Neutrophil (primary cell): Measurements from ENCODE around the gene ITPR1.

Experiments used
- H3K27ac ChIP-seq: fragments of 200-600 bp; sonication (generic); 2 replicates; pipeline ENCODE4 v1.5.1; 2016; ENCODE audit warnings: mild to moderate bottlenecking, moderate library complexity
- H3K27me3 ChIP-seq: fragments of 200-600 bp; sonication (generic); 2 replicates; pipeline ENCODE4 v1.6.0; 2016; ENCODE audit warnings: mild to moderate bottlenecking
- H3K36me3 ChIP-seq: fragments of 200-600 bp; sonication (generic); 2 replicates; pipeline ENCODE4 v1.5.1; 2017
- H3K4me1 ChIP-seq, 2 experiments: fragments of 200-600 bp in 1 of 2; sonication (generic) in 1 of 2; 1 replicate in 1 of 2; 2 replicates in 1 of 2; pipeline versions ENCODE4 v1.5.1 to v1.6.1; 2013 to 2016; ENCODE audit warnings: low read depth in 1 of 2, low read length in 1 of 2, mild to moderate bottlenecking in 1 of 2, moderate library complexity in 1 of 2; ENCODE audit not compliant: control insufficient read depth in 1 of 2, insufficient read depth in 1 of 2
- H3K4me3 ChIP-seq, 2 experiments: fragments of 200-600 bp in 1 of 2; sonication (generic) in 1 of 2; 1 replicate in 1 of 2; 2 replicates in 1 of 2; pipeline ENCODE4 v1.5.1; 2013 to 2016; ENCODE audit warnings: low read depth in 1 of 2, low read length in 1 of 2, mild to moderate bottlenecking in 1 of 2, moderate library complexity in 1 of 2
- H3K9me3 ChIP-seq: fragments of 200-600 bp; sonication (generic); 2 replicates; pipeline ENCODE4 v1.5.1; 2016
- CTCF ChIP-seq: fragments of 200-600 bp; sonication (generic); IDR thresholded peaks from 2 replicates; pipeline ENCODE4 v1.5.1; 2016; ENCODE audit warnings: antibody characterized with exemption

Gene ITPR1

GRCh38 chr3:4845882-4846281 is 352.7 kb downstream of the ITPR1 start:
- Histone ChIP-seq H3K27ac (no peak overlapping the region), H3K4me3 (no peak overlapping the region), H3K27me3 (no peaks in the 10 kb centered on the region), H3K4me1 (peaks cover 5 to 9% of the 10 kb centered on the region in 2 experiments), H3K9me3 (no peaks in the 10 kb centered on the region), H3K36me3 (no peaks in the 10 kb centered on the region)
- TF ChIP-seq CTCF, result no peak

- no peaks in the 10 kb centered on the region for H3K9me3 ChIP-seq
- H3K27me3 ChIP-seq, result no peaks in the 10 kb centered on the region
- no peaks in the 10 kb centered on the region for H3K36me3 ChIP-seq
- peaks cover 5 to 9% of the 10 kb centered on the region in 2 experiments for H3K4me1 ChIP-seq
- TF ChIP-seq CTCF, result no peak
- no peak overlapping the region for H3K27ac ChIP-seq
- H3K4me3 ChIP-seq, result no peak overlapping the region
Observed at GRCh38 chr3:4846543-4846942, 353.4 kb downstream of the ITPR1 start.

- no peak for TF ChIP-seq CTCF
- no peaks in the 10 kb centered on the region for H3K9me3 ChIP-seq
- no peak overlapping the region for H3K27ac ChIP-seq
- peaks cover 5 to 9% of the 10 kb centered on the region in 2 experiments for H3K4me1 ChIP-seq
- H3K27me3 ChIP-seq, result no peaks in the 10 kb centered on the region
- no peak overlapping the region for H3K4me3 ChIP-seq
- H3K36me3 ChIP-seq, result no peaks in the 10 kb centered on the region
Observed at GRCh38 chr3:4848176-4848825, 355.2 kb downstream of the ITPR1 start.

GRCh38 chr3:4849136-4849535 is 356.0 kb downstream of the ITPR1 start:
- no peak for TF ChIP-seq CTCF
- Histone ChIP-seq H3K9me3 (no peaks in the 10 kb centered on the region), H3K4me3 (no peak overlapping the region), H3K27me3 (no peaks in the 10 kb centered on the region), H3K4me1 (peaks cover 5 to 9% of the 10 kb centered on the region in 2 experiments), H3K27ac (no peak overlapping the region), H3K36me3 (no peaks in the 10 kb centered on the region)

GRCh38 chr3:4849739-4850138 is 356.6 kb downstream of the ITPR1 start:
- Histone ChIP-seq H3K36me3 (no peaks in the 10 kb centered on the region), H3K9me3 (no peaks in the 10 kb centered on the region), H3K4me1 (peaks cover 5 to 9% of the 10 kb centered on the region in 2 experiments), H3K27ac (no peak overlapping the region), H3K4me3 (no peak overlapping the region), H3K27me3 (no peaks in the 10 kb centered on the region)
- TF ChIP-seq CTCF, result no peak
